Gastrocnemius medialis (tissue), 4 donors: ENCODE data around the gene NTRK1. TPM values are rescaled to one million over a fixed set of nuclear protein-coding genes. Genes with fewer than 3 reads are reported as not detected.

ENCODE experiments used
- ATAC-seq, 2 donors: fragments of 150-250 bp; one replicate each; pipeline ENCODE4 v1.9.1; 2016
- DNase-seq, 2 donors: peaks; one replicate each; pipeline ENCODE4 v3.0.0-alpha.2; 2019
- H3K27ac ChIP-seq, 4 donors: fragments of 200-600 bp; sonication (generic); 1 replicate in 1 of 4; 2 replicates in 3 of 4; pipeline ENCODE4 v1.5.1; 2016 to 2018; ENCODE audit warnings: mild to moderate bottlenecking in 2 of 4, moderate library complexity in 1 of 4
- H3K27me3 ChIP-seq, 3 donors: fragments of 200-600 bp; sonication (generic) in 2 of 3; 1 replicate in 1 of 3; 2 replicates in 2 of 3; pipeline versions ENCODE4 v1.5.1 to v1.6.0; 2016 to 2019; ENCODE audit warnings: mild to moderate bottlenecking in 1 of 3, moderate library complexity in 1 of 3
- H3K36me3 ChIP-seq, 2 donors: fragments of 200-600 bp; sonication (generic) in 1 of 2; one replicate each; pipeline ENCODE4 v1.5.1; 2017 to 2018
- H3K4me1 ChIP-seq, 2 donors: fragments of 200-600 bp; sonication (generic) in 1 of 2; one replicate each; pipeline ENCODE4 v1.5.1; 2016 to 2017; ENCODE audit warnings: mild to moderate bottlenecking in 2 of 2
- H3K4me3 ChIP-seq, 4 donors: fragments of 200-600 bp; sonication (generic) in 3 of 4; 1 replicate in 1 of 4; 2 replicates in 3 of 4; pipeline ENCODE4 v1.5.1; 2016 to 2019; ENCODE audit warnings: mild to moderate bottlenecking in 2 of 4
- H3K9me3 ChIP-seq, 3 donors: fragments of 200-600 bp; sonication (generic) in 2 of 3; 1 replicate in 1 of 3; 2 replicates in 2 of 3; pipeline ENCODE4 v1.5.1; 2016 to 2019
- CTCF ChIP-seq, 5 experiments: fragments of 450-650 bp in 3 of 5; fragments of 200-600 bp in 2 of 5; sonication (generic) in 2 of 5; IDR thresholded peaks in 4 of 5; conservative IDR thresholded peaks in 1 of 5; 1 replicate in 4 of 5; 2 replicates in 1 of 5; pipeline ENCODE4 v1.5.1; 2016 to 2019; ENCODE audit warnings: antibody characterized with exemption in 5 of 5, mild to moderate bottlenecking in 3 of 5, moderate library complexity in 3 of 5
- POLR2A ChIP-seq, 2 donors: fragments of 450-650 bp; IDR thresholded peaks; one replicate each; pipeline ENCODE4 v1.6.1; 2017; ENCODE audit warnings: antibody characterized with exemption in 2 of 2, mild to moderate bottlenecking in 2 of 2, moderate library complexity in 2 of 2
- in situ Hi-C, 4 donors: fragments of 200-750 bp; cut with MboI; loops; one replicate each; pipeline versions ENCODE4 v1.15.0 to v1.8.0; 2017; ENCODE audit warnings: low sequenced_read_pairs in 4 of 4
- intact Hi-C: fragments of 100-400 bp; cut with DNase I; formaldehyde crosslinking; loops from one replicate; pipeline ENCODE4 v1.15.1; 2023; ENCODE audit warnings: low total_unique reads
- total RNA-seq, 4 donors: library from RNA; depleted of rRNA; stranded (reverse); fragments of >200 nt; gene quantifications; one replicate each; pipeline versions ENCODE4 v1.1.0 to v1.2.3, GENCODE V29; 2016

Gene NTRK1
- total RNA-seq, 4 donors from 2014 or later, result 0.13 to 0.22 TPM; not detected in 2

- H3K4me3 ChIP-seq, result no peak overlapping the region
- H3K4me1 ChIP-seq, result no peaks in the 10 kb centered on the region
- no peak overlapping the region for H3K27ac ChIP-seq
- ATAC-seq (no peak), DNase-seq (no peak)
- TF ChIP-seq CTCF (IDR thresholded peaks at IDR 0.05 in 4 of 5, conservative IDR thresholded peaks at IDR 0.05 in 1 of 5) (no peak), POLR2A (IDR thresholded peaks at IDR 0.05) (no peak)
- in situ Hi-C loops (loop anchor here in 1 of 4 donors (25.0 kb wide), 1 partner anchor 189 kb away; the partner anchor contains the start of gene NES), intact Hi-C loops (no loop called here)
- H3K9me3 ChIP-seq, result no peaks in the 10 kb centered on the region
- H3K27me3 ChIP-seq, result no peaks in the 10 kb centered on the region
- H3K36me3 ChIP-seq, result no peaks in the 10 kb centered on the region
These were observed 15.6 kb downstream of the NTRK1 start for GRCh38 chr1:156876281-156876680.

- Histone ChIP-seq H3K4me1 (no peaks in the 10 kb centered on the region), H3K27ac (no peak overlapping the region), H3K9me3 (no peaks in the 10 kb centered on the region), H3K4me3 (no peak overlapping the region), H3K27me3 (peaks cover 0 to 4% (median 0%) of the 10 kb centered on the region in 3 donors), H3K36me3 (no peaks in the 10 kb centered on the region)
- no peak for ATAC-seq
- intact Hi-C loops (no loop called here), in situ Hi-C loops (loop anchor here in 1 of 4 donors (25.0 kb wide), 1 partner anchor 190 kb away; the partner anchor contains the start of gene NES)
- no peak for DNase-seq
- TF ChIP-seq POLR2A (IDR thresholded peaks at IDR 0.05) (no peak), CTCF (IDR thresholded peaks at IDR 0.05 in 4 of 5, conservative IDR thresholded peaks at IDR 0.05 in 1 of 5) (no peak)
These were observed 16.9 kb downstream of the NTRK1 start for GRCh38 chr1:156877433-156878170.

- Histone ChIP-seq H3K4me3 (no peak overlapping the region), H3K36me3 (no peaks in the 10 kb centered on the region), H3K27me3 (peaks cover 0 to 6% (median 0%) of the 10 kb centered on the region in 3 donors), H3K9me3 (no peaks in the 10 kb centered on the region), H3K27ac (no peak overlapping the region), H3K4me1 (no peaks in the 10 kb centered on the region)
- in situ Hi-C loops (loop anchor here in 2 of 4 donors (10.0 to 25.0 kb wide), 2 partner anchors 165 to 193 kb away; partner anchors contain the start of gene NES (in 1 of the 2)), intact Hi-C loops (no loop called here)
- TF ChIP-seq POLR2A (IDR thresholded peaks at IDR 0.05) (no peak), CTCF (IDR thresholded peaks at IDR 0.05 in 4 of 5, conservative IDR thresholded peaks at IDR 0.05 in 1 of 5) (no peak)
- DNase-seq, result no peak
- no peak for ATAC-seq
These were observed 19.2 kb downstream of the NTRK1 start for GRCh38 chr1:156879876-156880275.

GRCh38 chr1:156880473-156880872 is 19.8 kb downstream of the NTRK1 start:
- intact Hi-C loops (no loop called here), in situ Hi-C loops (loop anchor here in 2 of 4 donors (10.0 to 25.0 kb wide), 2 partner anchors 166 to 193 kb away; partner anchors contain the start of gene NES (in 1 of the 2))
- Histone ChIP-seq H3K4me1 (no peaks in the 10 kb centered on the region), H3K4me3 (no peak overlapping the region), H3K36me3 (no peaks in the 10 kb centered on the region), H3K9me3 (no peaks in the 10 kb centered on the region), H3K27ac (no peak overlapping the region), H3K27me3 (peaks cover 0 to 6% (median 0%) of the 10 kb centered on the region in 3 donors)
- ATAC-seq (no peak), DNase-seq (no peak)
- TF ChIP-seq CTCF (IDR thresholded peaks at IDR 0.05 in 4 of 5, conservative IDR thresholded peaks at IDR 0.05 in 1 of 5) (no peak), POLR2A (IDR thresholded peaks at IDR 0.05) (no peak)
